ENCODE measurements around the gene HPSE2.

DNA sequence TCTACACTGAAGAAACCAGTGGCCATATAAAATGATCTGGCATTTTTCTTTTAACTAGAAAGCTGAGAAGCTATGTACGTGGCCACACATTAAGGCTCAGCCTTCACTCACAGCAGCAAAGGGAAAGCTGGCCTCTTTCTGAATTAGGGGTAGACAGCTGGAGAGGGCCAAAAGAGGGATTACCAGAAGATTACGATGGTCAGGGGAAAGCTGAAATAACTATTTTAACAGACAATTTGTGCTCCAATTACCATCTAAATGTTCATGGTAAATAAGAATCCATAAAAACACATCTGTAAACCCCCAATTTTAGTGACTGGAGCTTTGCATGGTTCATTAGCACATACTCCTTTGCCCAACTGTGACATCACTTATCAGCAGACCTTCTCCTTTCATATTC lies 314.3 kb downstream of the HPSE2 start:
- TF ChIP-seq, protein P1, sequence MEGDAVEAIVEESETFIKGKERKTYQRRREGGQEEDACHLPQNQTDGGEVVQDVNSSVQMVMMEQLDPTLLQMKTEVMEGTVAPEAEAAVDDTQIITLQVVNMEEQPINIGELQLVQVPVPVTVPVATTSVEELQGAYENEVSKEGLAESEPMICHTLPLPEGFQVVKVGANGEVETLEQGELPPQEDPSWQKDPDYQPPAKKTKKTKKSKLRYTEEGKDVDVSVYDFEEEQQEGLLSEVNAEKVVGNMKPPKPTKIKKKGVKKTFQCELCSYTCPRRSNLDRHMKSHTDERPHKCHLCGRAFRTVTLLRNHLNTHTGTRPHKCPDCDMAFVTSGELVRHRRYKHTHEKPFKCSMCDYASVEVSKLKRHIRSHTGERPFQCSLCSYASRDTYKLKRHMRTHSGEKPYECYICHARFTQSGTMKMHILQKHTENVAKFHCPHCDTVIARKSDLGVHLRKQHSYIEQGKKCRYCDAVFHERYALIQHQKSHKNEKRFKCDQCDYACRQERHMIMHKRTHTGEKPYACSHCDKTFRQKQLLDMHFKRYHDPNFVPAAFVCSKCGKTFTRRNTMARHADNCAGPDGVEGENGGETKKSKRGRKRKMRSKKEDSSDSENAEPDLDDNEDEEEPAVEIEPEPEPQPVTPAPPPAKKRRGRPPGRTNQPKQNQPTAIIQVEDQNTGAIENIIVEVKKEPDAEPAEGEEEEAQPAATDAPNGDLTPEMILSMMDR (IDR thresholded peaks at IDR 0.05; ENCODE audit: borderline replicate concordance, extremely low read depth, low read length, poor library complexity, severe bottlenecking): no peak
- TF ChIP-seq EZH2 (IDR thresholded peaks at IDR 0.05; ENCODE audit: borderline replicate concordance, low read depth, low read length, severe bottlenecking): no peak

Measured in DND-41 (cell line).